GM18520 (cell line): ENCODE results near the gene PRPSAP1.
"Not testable (repeated sequence)": the region's sequence is repeated elsewhere in the genome, so short reads cannot be mapped to it uniquely, and the experiment has no call there.

Experiments
- ATAC-seq: cut with Tn5 transposase; IDR thresholded peaks from one replicate; pipeline ENCODE4 v1.9.1; 2021; ENCODE audit not compliant: unreplicated experiment

Gene PRPSAP1

DNA sequence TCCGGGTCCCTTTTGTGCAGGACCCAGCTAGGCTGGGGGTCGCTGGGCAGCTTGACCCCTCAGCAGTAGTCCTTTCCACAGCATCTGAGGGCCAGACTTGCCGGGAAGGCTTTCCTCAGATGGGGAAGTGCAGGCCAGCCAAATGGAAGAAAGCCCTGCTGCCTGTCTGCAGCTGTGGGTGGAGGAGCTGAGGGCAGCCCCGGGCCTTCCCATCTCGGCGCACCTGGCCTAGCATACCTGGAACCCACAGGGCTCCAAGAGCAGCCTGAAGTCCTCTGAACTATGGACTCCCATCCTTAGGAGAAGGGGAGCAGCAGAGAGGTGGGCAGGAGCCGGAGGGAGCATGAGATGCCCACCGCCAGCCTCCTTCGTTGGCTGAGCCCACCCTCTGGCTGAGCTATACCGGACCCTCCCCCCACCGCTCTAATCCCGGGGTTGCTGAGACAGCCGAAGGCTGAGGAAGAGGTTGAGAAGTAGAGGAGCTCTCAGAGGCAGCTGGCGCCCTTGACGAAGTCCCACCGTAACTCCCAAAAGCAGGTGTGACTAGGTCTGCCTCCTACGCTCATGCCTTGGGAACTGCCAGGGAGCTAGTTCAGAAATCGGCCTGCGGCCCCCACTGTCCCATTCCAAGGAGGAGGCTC, 75.3 kb downstream of the PRPSAP1 start:
- no peak for ATAC-seq

DNA sequence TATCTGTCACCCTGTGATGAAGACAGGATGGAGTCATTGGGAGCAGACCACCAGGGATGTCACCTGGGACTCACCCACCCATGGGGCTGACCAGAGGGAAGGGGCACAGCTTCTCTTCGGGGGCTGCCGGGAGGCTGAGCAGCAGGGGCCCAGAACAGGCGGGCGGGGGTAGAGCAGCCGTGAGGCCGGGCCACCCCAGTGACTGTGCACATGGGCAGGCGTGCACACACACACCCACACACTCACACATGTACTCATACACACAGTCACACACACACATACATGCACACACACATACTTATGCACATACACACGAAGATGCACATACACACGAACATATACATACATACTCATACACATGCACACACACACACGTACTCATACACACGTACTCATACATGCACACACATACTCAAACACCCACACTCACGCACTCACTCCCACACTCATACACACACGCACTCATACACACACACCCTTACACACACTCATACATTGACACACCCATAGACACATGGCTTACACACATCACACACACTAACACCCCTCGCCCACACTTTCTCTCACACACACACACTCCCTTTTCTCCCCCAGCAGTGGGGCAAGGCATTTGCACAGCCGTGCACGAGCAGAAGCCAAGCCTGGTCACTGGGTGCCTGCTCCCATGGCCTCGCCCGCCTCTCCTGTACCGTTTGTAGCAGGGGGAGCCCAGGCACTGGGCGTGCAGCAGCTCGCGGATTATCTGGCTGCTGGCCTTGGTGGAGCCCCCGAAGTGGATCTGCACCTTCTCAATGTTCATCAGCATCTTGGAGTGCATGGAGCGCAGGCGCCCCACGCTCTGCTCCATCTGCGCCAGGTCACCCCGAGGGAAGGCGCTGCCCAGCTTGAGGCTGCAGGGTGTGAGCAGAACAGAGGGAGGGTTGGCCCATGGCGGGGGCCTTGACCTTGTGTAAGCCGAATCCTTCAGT, 76.1 kb downstream of the PRPSAP1 start:
- ATAC-seq = no peak

DNA sequence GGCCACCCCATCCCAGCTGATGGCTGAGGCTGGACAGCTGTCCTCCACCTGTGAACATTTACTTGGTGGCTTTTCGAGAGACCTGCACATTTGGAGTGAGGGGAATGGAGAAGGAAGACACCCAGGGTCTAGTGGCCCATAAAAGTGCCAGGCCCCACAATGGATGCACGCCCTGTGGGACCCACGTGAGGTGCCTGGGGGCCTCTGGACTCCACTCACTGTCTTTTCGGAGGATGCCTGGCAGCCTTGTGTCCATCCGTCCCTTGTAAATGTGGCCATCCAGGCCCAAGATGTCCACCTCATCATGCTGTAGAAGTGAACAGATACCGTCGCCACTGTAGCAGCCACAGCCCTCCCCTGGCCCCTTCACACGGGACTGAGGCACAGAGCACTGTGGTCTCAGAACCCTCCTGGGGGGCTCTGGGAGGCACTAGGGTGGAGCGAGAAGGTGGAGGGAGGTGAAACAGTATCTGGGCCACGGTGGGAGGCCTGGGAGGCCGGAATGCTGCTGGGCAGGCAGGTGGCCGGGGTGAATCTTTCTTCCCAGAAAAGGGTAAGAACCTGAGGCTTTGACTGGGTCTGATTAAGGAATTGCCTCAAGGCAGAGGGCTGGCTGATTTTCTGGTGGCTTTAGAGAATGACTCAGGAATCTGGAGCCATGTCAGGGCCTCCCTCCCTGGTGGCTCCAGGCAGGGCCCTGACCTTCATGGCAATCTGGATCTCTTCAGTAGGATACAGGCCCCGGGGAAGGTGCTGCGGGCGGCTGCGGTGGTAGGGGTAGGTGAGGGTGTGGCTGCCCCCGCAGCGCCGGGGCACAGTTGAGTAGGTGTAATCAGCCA, 77.0 kb downstream of the PRPSAP1 start:
- no peak for ATAC-seq

DNA sequence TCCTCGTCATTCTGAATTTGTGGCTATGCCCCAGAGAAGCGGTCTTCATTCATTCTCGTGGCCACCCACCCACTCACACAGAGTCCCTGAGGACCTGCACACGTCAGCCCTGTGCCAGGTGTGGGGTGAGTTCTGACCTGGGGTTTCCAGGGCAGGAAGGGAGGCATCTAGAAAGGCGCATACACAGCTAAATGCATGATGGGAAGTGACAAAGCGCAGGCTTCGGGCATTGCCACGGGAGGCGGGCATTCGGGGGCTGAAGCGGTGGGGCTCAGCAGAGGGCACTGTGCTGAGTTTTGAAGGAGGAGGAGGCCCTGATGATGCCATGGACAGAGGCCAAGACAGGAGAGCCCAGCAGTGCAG, 77.7 kb downstream of the PRPSAP1 start:
- no peak for ATAC-seq

DNA sequence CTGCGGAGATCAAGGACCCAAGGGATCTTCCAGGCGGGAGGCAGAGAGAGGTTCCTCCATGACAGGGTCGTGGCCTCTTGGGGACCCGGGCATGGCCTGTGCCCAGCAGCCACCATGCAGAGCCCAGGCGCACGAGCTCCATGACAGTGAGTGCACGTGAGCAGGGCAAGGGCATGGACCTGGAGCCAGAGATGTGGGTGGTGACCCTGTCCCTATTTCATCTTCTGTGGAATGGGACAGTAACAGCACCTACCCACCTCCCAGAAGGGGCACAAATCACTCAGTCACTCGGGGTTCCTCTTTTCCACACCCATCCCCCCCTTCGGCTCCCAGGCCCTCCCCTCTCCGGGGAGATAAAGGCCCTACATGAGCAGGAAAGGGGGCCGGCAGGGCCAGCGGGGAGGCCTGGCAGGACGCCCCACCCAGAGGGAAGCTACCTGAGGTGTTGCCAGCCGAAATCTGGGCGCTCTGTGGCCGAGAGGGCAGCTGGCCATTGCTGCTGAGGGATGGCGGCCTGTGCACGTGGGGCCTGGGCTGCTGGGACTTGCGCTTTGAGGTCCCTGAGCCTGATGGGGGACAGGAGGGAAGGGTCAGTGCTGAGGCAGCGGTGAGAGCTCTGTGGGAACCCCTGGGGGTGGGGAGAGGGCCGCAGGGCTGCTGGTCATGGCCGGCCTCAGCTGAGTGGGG, 78.2 kb downstream of the PRPSAP1 start:
- ATAC-seq = no peak

DNA sequence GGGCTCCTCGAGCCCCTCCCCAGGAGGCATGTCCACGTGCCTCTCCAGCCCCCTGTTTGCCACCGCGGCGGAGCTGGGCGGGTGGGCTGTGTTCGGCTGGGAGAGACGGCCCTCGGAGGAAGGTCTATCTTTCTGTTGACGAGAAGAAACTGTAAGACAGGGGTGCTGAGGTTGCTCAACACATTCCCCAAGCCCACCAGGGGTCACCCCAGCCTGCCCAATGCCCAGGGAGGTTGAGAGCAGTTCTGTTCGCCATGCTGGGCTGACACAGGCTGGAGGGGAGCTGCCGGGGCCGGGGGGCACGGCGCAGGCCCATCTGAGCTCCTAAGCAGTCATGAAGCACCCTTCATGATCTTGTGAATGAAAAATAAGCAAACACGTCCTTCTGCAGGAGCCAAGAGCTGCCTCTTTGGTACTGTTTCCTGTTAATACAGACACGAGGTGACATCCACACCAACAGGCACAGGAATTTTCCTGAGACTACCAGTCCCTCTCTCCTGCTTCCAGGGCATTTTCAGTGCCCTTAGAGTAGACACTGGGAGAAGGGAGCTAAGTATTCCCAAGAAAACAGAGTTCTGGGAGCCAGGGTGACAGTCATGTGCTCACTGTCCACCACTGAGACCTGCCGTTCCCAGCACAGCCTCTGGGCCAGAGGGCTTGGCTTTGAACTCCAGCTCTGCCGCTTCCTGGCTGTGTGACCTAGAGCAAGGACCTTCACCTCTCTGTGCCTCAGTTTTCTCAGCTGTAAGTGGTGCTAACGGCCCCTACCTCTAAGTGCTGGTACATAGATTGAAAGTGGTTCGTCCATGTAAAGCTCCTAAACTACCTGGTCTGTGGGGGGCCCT, 79.4 kb downstream of the PRPSAP1 start:
- ATAC-seq = no peak

DNA sequence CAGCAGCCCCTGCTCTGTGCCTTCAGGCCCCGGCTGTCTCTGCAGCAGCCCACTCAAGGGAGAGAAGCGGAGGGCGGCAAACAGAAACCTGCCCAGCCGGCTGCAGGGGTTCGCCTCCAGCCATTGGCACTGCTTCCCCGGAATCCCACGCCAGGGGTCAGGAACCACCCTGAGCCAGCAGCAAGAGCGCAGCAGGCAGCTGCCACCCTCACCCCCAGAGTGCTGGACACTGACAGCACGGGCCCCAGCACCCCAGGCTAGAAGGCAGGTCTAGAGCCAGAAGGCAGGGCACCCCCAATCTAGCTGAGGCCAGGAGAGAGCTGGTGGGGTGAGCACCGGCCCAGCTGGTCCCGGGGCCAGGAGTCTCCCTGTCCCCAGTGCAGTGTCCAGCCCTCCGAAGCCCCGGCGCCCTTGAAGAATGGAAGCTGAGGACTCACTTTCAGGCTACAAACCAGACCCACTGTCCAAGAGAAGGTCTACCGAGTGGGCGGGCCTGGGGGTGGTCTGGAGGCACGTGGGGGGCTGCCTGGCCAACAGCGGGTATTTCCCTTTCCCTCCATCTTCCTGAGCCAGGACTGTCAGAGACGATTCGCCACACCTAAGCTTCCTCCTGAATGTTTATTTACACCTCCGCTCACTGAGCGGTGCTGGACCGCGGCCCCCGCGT, 80.1 kb downstream of the PRPSAP1 start:
- no peak for ATAC-seq

DNA sequence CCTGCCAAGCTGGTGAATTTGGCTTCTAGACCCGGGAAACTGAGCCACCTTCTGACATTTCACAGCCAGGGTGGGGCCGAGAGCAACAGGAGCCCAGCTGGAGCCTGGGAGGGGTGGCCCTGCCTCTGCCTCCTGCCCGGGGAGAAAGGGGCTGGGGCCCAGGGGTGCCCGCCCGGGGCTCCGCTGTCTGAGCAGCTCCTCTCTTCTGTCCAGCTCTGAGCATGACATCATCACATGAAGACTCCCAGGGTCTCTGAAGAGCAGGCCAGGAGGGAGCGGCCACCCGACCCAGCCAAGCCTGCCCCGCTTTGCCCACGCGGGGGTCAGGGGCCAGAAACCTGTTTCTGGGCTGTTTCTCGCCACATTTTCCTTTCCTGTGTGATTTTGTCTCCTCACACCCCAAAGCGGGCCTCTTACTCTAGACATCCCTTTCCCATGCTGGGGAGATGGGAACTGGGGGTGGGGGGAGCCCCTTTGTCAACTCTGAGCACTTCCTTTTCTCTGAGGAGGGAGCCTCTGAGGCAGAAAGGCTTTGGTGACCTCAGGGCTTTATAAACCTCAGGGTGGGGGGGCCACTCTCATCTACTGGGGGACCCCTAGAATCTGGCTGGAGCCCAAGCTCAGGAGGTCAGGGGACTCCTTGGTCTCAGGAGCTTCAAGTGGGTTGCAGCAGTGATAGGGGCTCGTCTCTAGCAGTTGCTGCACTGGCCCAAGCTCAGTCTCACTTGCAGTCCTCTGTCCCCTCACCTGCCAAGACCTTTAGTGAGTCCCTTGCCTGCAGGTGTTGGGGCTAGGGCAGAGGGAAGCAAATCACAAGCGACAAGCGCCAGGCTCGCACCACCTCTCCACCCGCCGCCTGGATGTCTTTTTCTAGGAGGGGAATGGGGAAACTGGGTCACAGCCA, 80.9 kb downstream of the PRPSAP1 start:
- ATAC-seq = no peak

DNA sequence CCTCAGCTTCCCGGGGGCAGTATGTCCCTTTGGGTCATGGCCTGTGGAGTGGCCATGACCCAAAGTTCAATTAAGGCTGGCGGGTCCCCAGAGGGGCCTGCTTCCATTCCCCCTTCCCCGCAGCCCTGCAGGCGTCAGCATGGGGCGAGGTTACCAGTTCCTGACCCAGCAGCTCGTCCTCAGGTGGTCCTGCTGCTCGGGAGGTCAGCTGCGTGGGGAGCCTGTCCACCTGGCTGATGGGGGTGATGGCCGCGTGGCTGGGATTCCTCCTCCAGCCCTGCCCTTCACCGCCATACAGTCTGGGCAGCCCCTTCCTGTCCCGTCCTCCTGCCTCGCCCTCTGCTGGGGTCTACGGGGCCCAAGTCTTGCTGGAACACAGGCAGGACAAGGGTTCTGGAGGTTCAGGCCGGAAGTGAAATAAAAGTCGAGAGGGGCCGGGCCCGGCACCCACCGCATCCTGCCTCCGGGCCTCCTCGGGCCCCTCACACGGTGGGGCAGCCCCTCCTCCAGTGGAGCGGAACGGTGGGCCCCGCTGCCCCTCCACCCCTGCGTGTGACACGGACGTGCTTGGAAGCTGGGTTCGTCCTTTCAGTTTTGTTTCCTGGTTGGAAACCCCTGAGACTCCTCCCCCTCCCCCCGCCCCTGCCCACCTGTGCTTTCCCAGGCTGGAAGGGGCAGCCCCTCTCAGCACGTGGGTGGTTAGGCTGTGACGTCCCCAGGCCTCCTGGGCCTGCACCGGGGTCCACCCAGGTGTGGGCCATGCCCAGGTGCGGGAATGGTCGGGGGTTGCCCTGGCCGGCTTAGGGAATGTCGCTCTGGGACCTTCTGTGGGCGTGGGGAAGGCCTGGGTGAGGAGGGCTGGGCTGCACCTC, 81.8 kb downstream of the PRPSAP1 start:
- ATAC-seq = peak; percentile 26

DNA sequence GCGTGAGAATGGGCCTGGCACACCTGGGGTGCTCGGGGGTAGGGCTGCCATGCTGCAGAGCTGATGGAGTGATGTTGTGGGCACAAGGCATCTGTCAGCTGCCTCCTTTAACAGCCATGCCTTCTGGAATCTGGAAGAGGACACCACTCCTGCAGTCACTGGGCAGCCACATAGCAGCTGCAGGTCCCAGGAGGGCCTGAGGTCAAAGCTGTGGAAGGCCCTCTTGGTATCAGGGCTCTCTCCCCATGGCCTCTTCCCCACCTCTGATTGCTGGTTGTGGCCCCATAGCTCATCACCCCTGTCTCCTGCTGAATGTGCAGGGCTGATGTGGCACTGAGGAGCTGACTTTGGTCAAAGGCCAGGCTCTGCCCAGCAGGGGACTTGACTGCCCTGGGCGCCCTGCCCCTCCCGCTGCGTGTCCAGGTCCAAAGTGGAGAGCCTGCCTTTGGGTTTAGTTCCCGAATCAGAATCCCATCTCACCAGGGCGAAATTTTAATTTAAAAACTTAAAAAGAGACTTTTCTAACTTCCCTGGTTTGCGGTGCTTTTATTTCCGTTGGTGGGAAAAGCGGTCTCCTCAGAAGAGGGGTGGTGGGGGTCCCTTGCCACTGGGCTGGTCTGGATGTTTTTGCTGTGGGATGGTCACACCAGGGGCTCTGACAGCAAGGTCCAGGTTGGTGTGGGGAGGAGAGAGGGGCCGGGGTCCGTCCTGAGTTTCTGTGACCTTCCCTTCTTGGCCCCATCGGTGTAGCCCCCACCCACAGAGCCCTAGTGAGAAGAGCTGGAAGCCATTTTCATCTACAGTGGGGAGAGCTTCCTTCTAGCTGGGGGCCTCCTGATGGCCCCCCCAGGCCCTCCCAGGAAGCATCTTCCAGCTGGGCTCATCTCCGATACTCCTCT, 82.7 kb downstream of the PRPSAP1 start:
- ATAC-seq = no peak

DNA sequence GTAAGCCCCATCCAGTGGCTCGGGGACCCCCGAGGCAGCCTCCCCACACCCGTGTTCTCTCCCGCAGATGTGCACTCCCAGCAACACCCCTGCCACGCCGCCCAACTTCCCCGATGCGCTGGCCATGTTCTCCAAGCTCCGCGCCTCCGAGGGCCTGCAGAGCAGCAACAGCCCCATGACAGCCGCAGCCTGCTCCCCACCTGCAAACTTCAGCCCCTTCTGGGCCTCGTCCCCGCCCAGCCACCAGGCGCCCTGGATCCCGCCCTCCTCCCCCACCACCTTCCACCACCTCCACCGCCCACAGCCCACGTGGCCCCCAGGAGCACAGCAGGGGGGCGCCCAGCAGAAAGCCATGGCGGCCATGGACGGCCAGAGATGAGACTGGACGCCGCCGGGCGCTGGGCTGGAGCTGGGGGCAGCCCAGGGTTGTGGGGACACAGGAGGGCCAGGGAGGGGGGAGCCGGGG, 83.6 kb downstream of the PRPSAP1 start:
- no peak for ATAC-seq

DNA sequence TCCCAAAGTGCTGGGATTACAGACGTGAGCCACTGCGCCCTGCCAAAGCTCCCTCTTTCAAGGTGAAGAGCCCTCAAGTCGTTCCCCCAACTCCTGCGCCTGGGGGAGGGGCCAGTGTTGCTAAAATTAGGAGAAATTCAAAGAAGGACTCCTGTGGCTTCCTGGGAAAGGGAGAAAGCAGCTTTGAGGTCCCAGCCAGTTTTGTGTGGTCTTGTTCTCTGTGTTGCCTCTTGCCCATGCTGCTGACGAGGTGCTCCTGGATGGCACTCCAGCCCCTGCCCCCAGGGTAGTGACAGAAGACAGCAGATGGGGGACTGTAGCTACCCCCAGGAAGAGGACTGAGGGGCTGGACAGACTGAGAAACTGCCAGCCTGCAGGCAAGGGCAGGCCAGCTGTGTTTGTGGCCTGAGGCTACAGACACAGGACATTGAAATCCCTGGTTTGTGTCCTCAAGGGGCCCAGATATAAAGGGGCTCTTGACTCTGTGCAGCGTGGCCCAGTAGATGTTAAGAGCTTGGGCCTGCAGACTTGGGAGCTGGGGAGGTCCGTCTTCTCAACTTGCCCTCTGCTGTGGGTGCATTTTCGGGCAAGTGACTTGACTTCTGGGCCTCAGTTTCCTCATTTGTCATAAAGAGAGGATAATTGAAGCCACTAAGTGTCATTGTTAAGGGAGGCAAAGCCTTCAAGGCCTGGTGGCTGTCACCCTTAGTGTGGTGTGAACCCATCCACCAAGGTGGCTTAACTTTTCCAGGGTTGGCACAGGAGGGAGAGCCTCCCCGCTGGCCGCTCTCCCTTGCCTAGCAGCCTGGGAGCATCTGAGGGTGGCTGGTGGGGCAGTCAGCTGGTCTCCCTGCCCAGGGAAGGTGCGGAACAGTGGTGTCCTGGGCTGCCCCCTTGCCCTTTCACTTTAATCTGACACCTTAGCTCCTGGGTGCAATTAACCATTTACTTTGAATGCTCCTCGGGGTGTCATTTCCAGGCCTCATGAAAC, 84.4 kb downstream of the PRPSAP1 start:
- no peak for ATAC-seq

DNA sequence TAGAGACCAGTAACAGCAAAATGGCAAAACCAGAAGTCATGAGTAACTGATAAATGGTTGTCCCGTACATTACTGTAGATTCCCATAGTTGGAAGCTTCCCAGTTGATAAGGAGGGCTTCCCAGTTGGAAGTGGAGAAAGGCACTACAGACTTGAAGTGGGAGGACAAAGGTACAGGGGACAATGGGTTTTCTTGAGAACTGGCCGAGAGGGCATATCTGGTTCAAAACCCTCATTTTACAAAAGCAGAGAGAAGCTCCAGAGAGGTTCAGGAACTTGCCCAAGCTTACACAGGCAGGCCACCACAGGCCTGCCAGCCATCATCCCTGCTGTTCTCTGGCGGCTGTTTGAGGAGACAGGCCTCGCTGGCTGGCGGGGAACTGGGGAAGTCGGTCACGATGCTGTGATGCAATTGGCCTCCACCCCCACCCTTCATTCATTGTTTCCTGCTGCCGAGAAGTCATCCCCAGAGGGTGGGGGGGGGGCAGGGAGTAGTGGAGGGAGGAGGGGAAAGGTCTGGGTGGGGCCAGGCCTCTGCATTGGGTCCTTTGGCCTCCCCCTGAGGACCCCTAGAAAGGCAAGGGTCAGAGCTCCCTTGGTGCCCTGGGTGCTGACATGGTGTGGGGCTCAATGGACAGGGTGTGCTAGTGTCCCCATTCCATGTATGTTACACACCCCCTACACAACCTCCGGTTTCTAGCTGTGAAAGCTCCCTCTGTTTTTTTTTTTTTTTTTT, 85.5 kb downstream of the PRPSAP1 start:
- no peak for ATAC-seq

DNA sequence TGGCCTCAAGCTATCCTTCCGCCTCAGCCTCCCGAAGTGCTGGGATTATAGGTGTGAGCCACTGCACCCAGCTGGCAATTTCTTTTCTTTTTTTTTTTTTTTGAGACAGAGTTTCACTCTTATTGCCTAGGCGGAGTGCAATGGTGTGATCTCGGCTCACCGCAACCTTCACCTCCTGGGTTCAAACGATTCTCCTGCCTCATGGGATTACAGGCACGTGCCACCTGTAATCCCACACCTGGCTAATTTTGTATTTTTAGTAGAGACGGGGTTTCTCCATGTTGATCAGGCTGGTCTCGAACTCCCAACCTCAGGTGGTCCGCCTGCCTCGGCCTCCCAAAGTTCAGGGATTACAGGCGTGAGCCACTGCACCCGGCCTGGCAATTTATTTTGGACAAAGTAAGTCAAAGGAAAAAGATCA, 86.1 kb downstream of the PRPSAP1 start:
- not testable (repeated sequence) for ATAC-seq
